Calu3 (cell line): Measurements from ENCODE around the gene TSPAN6. TPM values are rescaled to one million over a fixed set of nuclear protein-coding genes. Genes with fewer than 3 reads are reported as not detected.

Experiments
- BruUV-seq: library from RNA; stranded (reverse); fragments of 400-500 nt; replicated peaks from 2 replicates; lab custom pipeline; 2021; lab: Mats Ljungman, UMichigan
- CTCF ChIA-PET: fragments of 300-600 bp; sonication (Branson Sonifier 250); formaldehyde crosslinking; loops from one replicate; lab custom pipeline; 2022; ENCODE audit warnings: antibody characterized with exemption; lab: Charles Lee
- DNase-seq: peaks from one replicate; pipeline ENCODE4 v3.0.0; 2022
- H3K27ac Mint-ChIP-seq: one replicate; pipeline ENCODE4 v1.8.0; 2022; ENCODE audit warnings: mixed read lengths; ENCODE audit not compliant: unreplicated experiment
- H3K27me3 Mint-ChIP-seq: one replicate; pipeline ENCODE4 v1.8.0; 2022; ENCODE audit warnings: mixed read lengths; ENCODE audit not compliant: unreplicated experiment
- H3K36me3 Mint-ChIP-seq: one replicate; pipeline ENCODE4 v1.8.0; 2022; ENCODE audit warnings: mild to moderate bottlenecking, moderate library complexity, mixed read lengths; ENCODE audit not compliant: insufficient read depth, unreplicated experiment
- H3K4me1 Mint-ChIP-seq: one replicate; pipeline ENCODE4 v1.8.0; 2022; ENCODE audit warnings: mild to moderate bottlenecking, low read depth, mixed read lengths; ENCODE audit not compliant: unreplicated experiment
- H3K4me3 Mint-ChIP-seq: one replicate; pipeline ENCODE4 v1.8.0; 2022; ENCODE audit warnings: mild to moderate bottlenecking, low read depth, moderate library complexity, mixed read lengths; ENCODE audit not compliant: unreplicated experiment
- H3K9me3 Mint-ChIP-seq: one replicate; pipeline ENCODE4 v1.8.0; 2022; ENCODE audit warnings: low read depth, mixed read lengths; ENCODE audit not compliant: unreplicated experiment
- intact Hi-C: fragments of 100-400 bp; cut with micrococcal nuclease; formaldehyde crosslinking; loops from one replicate; pipeline ENCODE4 v1.10.0; 2022; ENCODE audit not compliant: unreplicated experiment
- total RNA-seq: library from RNA; stranded (reverse); gene quantifications from 2 replicates; pipeline ENCODE4 v1.2.3, GENCODE V29; 2022
- TF ChIP-seq, protein P1 (sequence below): fragments of 200-600 bp; IDR thresholded peaks from one replicate; pipeline ENCODE4 v1.8.0; 2022; ENCODE audit warnings: antibody characterized with exemption; ENCODE audit not compliant: unreplicated experiment

Gene TSPAN6
- total RNA-seq, 1 experiment from 2014 or later: 70.6 TPM

DNA sequence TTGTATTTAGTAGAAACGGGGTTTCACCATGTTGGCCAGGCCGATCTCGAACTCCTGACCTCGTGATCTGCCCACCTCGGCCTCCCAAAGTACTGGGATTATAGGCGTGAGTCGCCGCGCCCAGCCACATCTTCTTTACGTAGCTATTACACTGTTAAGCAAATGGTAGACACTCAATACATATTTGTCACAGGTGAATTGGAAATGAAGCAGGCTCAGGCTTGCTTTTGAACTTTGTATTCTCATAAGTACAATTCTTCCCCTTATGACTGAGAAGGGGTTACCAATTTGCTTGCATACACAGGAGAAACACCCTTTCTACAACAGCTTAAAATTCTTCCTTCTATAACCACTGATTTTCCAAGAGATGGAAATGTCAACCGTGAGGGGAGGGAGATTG is 6.6 kb upstream of the TSPAN6 start:
- H3K36me3 Mint-ChIP-seq: peaks cover 25% of the 10 kb centered on the region
- H3K4me1 Mint-ChIP-seq: peaks cover 58% of the 10 kb centered on the region
- no TSS peak for BruUV-seq
- H3K9me3 Mint-ChIP-seq: no peaks in the 10 kb centered on the region
- peak overlapping the region; percentile 70 for H3K4me3 Mint-ChIP-seq
- no peaks in the 10 kb centered on the region for H3K27me3 Mint-ChIP-seq
- CTCF ChIA-PET: no interaction called here
- intact Hi-C loops: no loop called here
- DNase-seq: no peak
- peak overlapping the region; percentile 65 for H3K27ac Mint-ChIP-seq
- TF ChIP-seq, protein P1, sequence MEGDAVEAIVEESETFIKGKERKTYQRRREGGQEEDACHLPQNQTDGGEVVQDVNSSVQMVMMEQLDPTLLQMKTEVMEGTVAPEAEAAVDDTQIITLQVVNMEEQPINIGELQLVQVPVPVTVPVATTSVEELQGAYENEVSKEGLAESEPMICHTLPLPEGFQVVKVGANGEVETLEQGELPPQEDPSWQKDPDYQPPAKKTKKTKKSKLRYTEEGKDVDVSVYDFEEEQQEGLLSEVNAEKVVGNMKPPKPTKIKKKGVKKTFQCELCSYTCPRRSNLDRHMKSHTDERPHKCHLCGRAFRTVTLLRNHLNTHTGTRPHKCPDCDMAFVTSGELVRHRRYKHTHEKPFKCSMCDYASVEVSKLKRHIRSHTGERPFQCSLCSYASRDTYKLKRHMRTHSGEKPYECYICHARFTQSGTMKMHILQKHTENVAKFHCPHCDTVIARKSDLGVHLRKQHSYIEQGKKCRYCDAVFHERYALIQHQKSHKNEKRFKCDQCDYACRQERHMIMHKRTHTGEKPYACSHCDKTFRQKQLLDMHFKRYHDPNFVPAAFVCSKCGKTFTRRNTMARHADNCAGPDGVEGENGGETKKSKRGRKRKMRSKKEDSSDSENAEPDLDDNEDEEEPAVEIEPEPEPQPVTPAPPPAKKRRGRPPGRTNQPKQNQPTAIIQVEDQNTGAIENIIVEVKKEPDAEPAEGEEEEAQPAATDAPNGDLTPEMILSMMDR: no peak

DNA sequence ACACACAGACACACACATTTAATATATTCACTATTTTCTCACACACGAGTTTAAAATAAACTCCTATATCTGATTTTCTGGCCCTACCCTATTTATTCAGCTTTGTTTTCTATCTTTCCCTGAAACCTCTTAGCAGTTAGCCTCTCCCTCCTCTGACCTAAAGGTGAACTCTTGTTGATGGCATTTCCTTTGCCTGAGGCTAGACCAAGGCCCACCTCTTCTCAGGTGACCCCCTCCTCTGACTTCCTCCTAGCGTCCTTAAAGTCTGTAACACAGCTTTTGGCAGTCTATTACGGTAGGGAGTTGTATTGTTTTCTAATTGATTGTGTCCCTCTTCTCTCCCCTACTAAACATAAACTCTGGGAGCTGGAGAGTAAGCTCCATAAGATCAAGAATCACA is 5.7 kb upstream of the TSPAN6 start:
- Mint-ChIP-seq H3K27me3 (no peaks in the 10 kb centered on the region), H3K4me3 (peak overlapping the region; percentile 30), H3K4me1 (peaks cover 50% of the 10 kb centered on the region), H3K36me3 (peaks cover 25% of the 10 kb centered on the region), H3K27ac (peak overlapping the region; percentile 32), H3K9me3 (no peaks in the 10 kb centered on the region)
- peak; percentile 35 for DNase-seq
- no TSS peak for BruUV-seq
- intact Hi-C loops: no loop called here
- TF ChIP-seq, protein P1: no peak
- CTCF ChIA-PET: interaction anchor here (1.1 to 1.3 kb wide), 2 partner anchors 29 to 126 kb away, joined by 3 read pairs; no protein-coding TSS in a partner anchor

DNA sequence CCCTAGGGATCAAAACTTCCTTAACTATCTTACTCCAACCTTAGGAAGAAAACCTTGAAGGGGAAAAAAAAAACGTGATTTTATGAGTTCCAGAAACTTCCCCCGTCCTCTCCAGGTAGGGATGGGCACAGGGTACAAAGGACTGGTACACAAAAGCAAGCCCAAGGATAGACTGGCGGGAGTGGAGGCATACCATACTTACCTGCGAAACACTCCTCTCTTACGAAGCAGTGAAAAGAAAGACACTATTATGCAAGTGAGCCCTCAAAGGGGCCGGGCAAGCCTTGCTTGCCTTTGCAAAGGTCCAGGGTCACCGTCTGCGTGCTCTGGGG is 651 bp downstream of the TSPAN6 start:
- Mint-ChIP-seq H3K9me3 (no peaks in the 10 kb centered on the region), H3K27me3 (no peaks in the 10 kb centered on the region), H3K4me3 (peak overlapping the region; percentile 74), H3K36me3 (peaks cover 24% of the 10 kb centered on the region), H3K27ac (peak overlapping the region; percentile 64), H3K4me1 (no peaks in the 10 kb centered on the region)
- intact Hi-C loops: loop anchor here (1.0 kb wide), 1 partner anchor 21 kb away; no protein-coding TSS in a partner anchor
- TF ChIP-seq, protein P1: no peak
- CTCF ChIA-PET: interaction anchor here (1.1 to 2.4 kb wide), 3 partner anchors 18 to 35 kb away, joined by 4 to 31 read pairs (median 11); no protein-coding TSS in a partner anchor
- DNase-seq: no peak
- no TSS peak for BruUV-seq

DNA sequence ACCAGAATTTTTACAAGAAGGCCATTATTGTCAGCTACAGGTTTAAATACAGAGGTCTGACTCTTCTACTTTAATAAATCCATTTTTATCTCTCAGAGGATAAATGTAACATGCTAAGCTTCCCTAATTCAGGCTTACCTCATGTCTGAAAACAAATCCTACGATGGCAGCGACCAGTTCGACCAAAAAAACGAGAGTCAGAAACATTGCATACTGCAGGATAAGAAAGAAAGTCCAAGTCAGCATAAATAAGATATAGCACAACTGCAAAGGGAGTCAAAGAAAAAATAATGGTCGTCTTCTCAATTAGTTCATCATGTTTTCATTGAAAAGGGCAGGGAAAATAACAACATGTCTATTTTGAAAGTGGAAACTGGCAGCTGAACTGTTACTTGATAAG is 1.6 kb downstream of the TSPAN6 start:
- BruUV-seq: no TSS peak
- H3K4me1 Mint-ChIP-seq: no peaks in the 10 kb centered on the region
- H3K27me3 Mint-ChIP-seq: no peaks in the 10 kb centered on the region
- DNase-seq: no peak
- H3K36me3 Mint-ChIP-seq: peaks cover 24% of the 10 kb centered on the region
- CTCF ChIA-PET: no interaction called here
- peak overlapping the region; percentile 74 for H3K4me3 Mint-ChIP-seq
- H3K27ac Mint-ChIP-seq: no peak overlapping the region
- intact Hi-C loops: no loop called here
- TF ChIP-seq, protein P1: no peak
- no peaks in the 10 kb centered on the region for H3K9me3 Mint-ChIP-seq
